ENCODE data around the gene STK24.

The STK24 gene

DNA sequence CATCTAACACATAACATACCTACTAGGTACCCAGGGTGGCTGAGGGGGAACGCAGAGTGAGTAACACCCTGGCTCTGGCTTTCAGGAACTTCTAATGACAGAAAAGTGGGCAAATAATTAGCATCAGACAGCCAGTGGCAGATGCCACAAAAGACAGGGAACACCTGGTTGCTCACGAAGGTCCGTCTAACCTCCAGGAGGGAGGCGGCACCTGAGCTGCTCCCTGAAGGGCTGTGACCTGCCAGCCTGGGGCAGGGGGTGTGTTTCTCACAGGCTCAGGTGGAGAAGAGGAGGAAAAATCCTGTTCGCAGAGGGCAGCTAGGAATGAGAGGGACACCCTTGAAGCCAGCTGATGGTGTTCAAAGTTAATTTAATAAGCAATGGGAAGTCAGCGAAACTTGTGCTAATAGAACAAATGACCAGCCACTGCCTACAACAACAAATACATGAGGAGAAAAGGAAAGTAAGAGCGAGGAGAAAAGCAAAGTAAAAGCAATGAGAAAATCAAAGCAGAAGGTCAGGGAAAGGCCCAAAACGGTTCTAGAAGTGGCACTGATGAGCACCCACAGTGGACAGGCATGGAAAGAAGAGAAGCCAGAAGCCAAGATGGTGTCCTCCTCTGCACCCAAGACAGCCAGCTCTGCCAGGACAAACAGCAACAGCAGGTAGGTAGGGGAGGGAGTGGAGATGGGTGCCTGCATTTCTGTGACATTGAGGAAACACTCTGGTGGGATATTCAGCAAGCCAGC lies 87.3 kb downstream of the STK24 start:
- no peak for DNase-seq (ENCODE audit: low spot score)

GRCh38 chr13:98488736-98489135 lies 88.2 kb downstream of the STK24 start:
- DNase-seq (ENCODE audit: low spot score), result no peak

- DNase-seq (ENCODE audit: low spot score), result no peak
Observed at GRCh38 chr13:98487522-98487921, 89.4 kb downstream of the STK24 start.

GRCh38 chr13:98487016-98487415 lies 89.9 kb downstream of the STK24 start:
- DNase-seq (ENCODE audit: low spot score), result no peak

DNA sequence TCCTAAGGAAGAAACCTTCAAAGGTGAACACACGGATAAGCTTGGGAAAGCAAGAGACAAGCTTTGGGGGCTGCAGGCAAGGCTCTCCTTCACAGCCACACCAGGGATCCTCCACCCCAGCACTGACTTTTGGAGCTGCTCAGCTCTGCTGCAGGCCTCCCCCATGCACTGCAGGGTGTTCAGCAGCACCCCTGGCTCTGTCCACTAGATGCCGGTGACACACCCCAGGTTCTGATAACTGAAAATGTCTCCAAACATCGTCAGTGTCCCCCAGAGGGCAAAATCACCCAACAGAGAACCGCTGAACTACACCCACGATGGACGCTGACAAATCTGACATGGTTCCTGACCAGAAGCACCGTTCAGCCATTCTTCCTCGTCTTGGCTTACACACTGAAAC lies 90.5 kb downstream of the STK24 start:
- DNase-seq (ENCODE audit: low spot score), result no peak

DNA sequence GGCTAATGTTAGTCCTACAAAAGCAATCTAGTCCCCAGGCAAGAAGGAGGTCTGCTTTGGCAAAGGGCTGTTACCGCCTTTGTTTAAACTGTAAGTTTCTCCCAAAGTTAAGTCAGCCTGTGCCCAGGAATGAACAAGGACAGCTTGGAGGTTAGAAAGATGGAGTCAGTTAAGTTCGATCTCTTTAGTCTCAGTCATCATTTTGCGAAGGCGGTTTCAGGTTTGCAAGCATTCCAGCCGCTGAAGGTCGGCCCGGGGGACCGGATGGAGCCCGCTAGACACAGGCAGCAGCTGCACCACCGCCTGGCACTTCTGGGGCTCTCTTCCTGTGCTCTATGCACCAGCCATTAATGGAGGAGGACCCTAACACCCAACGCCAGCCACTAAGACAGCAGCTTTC lies 91.3 kb downstream of the STK24 start:
- DNase-seq (ENCODE audit: low spot score), result no peak

GRCh38 chr13:98484289-98485219 lies 92.4 kb downstream of the STK24 start:
- DNase-seq (ENCODE audit: low spot score), result peak; percentile 95

DNA sequence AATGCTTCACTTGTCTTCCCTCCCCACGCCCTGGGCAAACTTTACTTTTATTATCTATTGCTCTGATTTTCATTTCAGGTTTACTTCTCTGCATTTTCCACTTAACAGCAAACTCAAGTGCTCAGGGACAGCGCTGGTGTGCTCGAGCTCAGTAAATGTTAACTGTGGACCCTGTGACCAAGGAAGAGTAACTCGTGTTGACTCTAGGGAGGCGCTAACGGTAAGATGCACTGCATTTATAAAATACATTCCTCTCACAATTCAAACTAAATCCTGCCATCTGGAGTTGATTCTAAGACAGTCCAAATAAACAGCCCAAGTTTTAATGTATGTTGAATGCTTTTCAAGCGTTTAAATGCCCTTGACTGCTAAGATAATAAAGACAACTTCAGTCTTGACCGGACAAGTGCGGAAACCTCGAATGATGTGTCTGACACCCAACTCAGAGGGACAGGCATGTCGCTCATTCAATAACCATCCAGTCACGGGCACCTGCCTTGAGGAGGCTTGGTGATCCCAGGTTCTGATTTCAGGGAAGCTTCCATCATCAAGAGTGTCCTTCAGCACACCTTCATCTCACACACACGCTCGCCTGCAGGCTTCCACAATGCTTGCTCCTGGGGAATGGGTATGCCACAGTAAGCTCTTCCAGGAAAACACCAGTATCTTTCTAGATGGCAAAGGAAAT lies 93.2 kb downstream of the STK24 start:
- no peak for DNase-seq (ENCODE audit: low spot score)

DNA sequence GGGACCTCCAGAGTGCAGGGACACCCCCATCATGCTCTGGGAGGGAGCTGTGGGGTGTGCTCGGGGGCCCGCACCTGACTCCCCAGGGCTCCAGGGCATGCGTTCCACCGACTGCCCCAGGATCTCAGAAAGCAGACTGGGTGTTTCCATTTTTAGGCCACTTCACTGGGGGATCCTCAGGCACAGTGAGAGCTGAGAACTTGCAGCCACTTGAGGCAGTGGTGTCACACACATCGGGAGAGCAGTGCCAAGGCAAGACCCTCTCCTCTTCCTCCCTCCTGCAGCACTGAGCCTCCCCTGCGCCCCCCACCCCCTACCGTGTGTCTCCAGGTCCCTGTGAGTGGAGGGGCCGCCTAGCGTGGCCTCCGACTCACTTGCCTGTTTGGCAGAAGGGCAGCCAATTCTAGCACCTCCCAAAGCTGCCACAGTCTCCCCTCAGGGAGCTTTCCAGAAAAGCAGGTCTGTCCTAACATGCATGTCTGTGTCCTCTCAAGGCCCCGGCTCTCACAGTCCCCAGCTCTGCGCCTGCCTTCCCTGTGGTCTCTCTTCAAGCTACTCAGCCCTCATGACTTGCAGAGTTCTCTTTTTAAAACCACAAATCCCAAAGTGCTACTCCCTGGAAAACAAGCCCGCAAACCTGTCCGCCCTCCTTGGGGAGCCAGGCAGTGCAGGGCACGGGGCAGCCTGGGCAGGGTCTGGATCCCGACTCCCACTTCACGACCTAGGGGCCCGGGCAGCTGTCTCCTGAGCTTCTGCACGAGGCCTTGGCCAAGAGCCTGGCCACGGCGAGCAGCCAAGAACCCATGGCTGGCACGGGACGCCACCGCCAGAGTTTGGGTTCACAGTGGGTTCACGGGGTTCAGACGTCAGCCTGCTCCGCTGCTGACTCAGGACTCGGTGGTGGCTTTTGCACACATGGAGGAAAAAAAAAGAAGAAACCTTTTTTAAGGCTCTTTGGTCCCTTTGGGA lies 94.1 kb downstream of the STK24 start:
- DNase-seq (ENCODE audit: low spot score), result no peak

DNA sequence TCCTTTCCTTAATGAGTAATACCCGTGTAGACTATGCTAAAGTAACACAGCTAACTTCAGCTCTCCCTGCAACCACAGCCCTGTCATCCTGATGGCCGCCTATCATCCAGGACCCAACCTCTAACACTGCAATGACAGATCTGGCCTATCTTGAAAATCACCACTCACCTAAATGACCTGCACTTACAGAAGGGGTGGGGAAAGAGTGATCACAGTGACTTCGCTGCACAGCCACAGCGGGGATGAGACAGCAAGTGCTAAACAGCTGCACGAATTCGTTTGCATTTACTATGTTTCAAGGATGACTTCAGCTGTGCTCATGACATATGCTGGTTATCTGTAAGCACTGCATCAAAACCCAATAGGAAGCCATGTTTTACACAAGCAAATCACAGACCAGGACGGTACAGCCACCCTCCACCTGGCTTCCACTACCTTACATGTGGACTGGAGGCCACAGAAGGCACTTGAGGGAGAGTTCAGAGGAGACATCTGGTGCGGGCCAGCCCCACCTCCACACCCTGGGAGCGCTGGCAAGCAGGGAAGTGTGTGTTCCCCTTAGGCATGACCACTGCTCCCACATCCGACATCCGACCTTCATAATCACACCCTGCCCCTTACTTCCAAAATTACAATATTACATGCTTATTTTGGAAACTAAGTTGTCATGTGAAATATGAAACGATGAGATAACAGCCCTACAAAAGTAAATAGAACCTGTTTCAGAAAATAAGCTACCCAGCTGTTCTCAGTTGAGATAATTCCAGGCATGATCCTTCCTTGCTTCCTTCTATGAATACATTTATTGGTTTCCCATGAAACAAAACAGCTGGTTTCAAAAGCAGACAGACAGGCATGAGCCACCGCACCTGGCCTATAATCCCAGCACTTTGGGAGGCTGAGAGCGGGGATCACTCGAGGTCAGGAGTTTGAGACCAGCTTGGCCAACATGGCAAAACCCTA lies 95.7 kb downstream of the STK24 start:
- DNase-seq (ENCODE audit: low spot score), result no peak

GRCh38 chr13:98479496-98480003 lies 97.4 kb downstream of the STK24 start:
- no peak for DNase-seq (ENCODE audit: low spot score)

DNA sequence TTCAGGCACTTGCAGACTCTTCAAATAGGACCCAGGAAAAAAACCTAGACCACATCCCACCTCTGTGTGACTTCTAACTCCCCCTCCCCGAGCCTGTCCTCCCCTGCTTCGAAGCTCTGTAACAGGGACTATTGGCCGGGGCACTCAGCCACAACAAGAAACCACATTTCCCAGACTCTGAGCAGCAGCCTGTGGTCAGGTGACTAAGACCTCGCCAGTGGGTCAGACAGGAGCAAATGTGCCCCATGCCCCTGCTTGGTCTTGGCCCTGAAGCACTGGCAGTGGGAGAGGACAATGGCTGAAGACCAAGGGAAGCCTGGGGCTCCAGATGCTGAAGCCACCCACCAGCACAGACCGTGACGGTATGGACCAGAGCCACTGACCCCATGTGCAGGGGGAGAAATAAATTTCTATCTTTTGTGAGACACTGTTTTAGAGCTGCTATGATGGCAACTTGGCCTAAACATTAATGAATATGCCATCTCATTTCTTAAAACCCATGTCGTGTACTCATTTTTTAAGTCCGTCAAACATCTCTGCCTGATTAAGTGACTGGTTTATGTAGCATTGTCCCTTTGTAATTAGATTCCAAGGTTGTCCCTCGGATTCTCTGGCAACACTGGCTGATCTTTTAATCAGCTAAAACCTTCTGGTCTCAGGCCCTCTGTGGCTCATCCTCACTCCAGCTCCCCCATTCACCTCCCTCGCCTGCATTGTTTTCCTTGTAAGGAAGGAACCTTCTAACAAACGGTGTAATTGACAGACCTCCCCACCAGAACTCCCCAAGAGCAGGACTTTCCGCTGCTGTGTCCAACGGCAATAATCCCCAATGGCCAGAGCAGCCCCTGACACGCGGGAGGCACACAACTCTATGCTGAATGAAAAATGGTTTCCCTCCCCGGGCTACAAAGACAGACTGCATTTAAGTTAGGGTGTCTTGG lies 98.4 kb downstream of the STK24 start:
- no peak for DNase-seq (ENCODE audit: low spot score)

- no peak for DNase-seq (ENCODE audit: low spot score)
Observed at GRCh38 chr13:98476538-98476966, 100.4 kb downstream of the STK24 start.

GRCh38 chr13:98476106-98476505 lies 100.8 kb downstream of the STK24 start:
- DNase-seq (ENCODE audit: low spot score), result no peak

- no peak for DNase-seq (ENCODE audit: low spot score)
Observed at GRCh38 chr13:98475522-98475921, 101.4 kb downstream of the STK24 start.

- DNase-seq (ENCODE audit: low spot score), result no peak
Observed at GRCh38 chr13:98474761-98475160, 102.1 kb downstream of the STK24 start.

- DNase-seq (ENCODE audit: low spot score), result no peak
Observed at GRCh38 chr13:98474292-98474691, 102.6 kb downstream of the STK24 start.

- no peak for DNase-seq (ENCODE audit: low spot score)
Observed at GRCh38 chr13:98473788-98474144, 103.1 kb downstream of the STK24 start.

All from LoVo (cell line).